CD4-positive, alpha-beta T cell treated with Interleukin-2 at 100 ng/mL for 4 hours (primary cell): ENCODE results near the gene PLG.
"Not testable (repeated sequence)": the region's sequence is repeated elsewhere in the genome, so short reads cannot be mapped to it uniquely, and the experiment has no call there.

ENCODE experiments used
- DNase-seq: peaks from one replicate; pipeline ENCODE4 v3.0.0-alpha.2; 2020; ENCODE audit warnings: low spot score

PLG gene

GRCh38 chr6:160775792-160776580 is 73.9 kb downstream of the PLG start:
- no peak for DNase-seq

- DNase-seq, result not testable (repeated sequence)
Measured at GRCh38 chr6:160779095-160779494, 77.1 kb downstream of the PLG start.

GRCh38 chr6:160780656-160781055 is 78.6 kb downstream of the PLG start:
- not testable (repeated sequence) for DNase-seq

- no peak for DNase-seq
Measured at GRCh38 chr6:160781298-160781697, 79.3 kb downstream of the PLG start.

GRCh38 chr6:160782228-160782627 is 80.2 kb downstream of the PLG start:
- no peak for DNase-seq

- DNase-seq, result no peak
Measured at GRCh38 chr6:160783741-160784140, 81.7 kb downstream of the PLG start.

- DNase-seq, result not testable (repeated sequence)
Measured at GRCh38 chr6:160788126-160788525, 86.1 kb downstream of the PLG start.

GRCh38 chr6:160788806-160789205 is 86.8 kb downstream of the PLG start:
- DNase-seq, result no peak

- no peak for DNase-seq
Measured at GRCh38 chr6:160789263-160790027, 87.4 kb downstream of the PLG start.

GRCh38 chr6:160790028-160790792 is 88.2 kb downstream of the PLG start:
- no peak for DNase-seq

- no peak for DNase-seq
Measured at GRCh38 chr6:160791459-160791858, 89.4 kb downstream of the PLG start.

- no peak for DNase-seq
Measured at GRCh38 chr6:160791981-160792418, 90.0 kb downstream of the PLG start.

- DNase-seq, result no peak
Measured at GRCh38 chr6:160792708-160793107, 90.7 kb downstream of the PLG start.

- no peak for DNase-seq
Measured at GRCh38 chr6:160793652-160794051, 91.6 kb downstream of the PLG start.

GRCh38 chr6:160795721-160796120 is 93.7 kb downstream of the PLG start:
- no peak for DNase-seq

GRCh38 chr6:160798625-160799024 is 96.6 kb downstream of the PLG start:
- DNase-seq, result no peak

- no peak for DNase-seq
Measured at GRCh38 chr6:160799801-160800506, 97.9 kb downstream of the PLG start.

GRCh38 chr6:160801418-160801817 is 99.4 kb downstream of the PLG start:
- no peak for DNase-seq

- DNase-seq, result not testable (repeated sequence)
Measured at GRCh38 chr6:160802049-160802448, 100.0 kb downstream of the PLG start.
